GM12873 (cell line): ENCODE data around the gene DYNC2H1.

Experiments used
- CTCF ChIP-seq: IDR thresholded peaks from 2 replicates; pipeline ENCODE4 v1.5.1; 2012; ENCODE audit warnings: low read depth, mild to moderate bottlenecking, moderate library complexity, low read length, control low read depth; ENCODE audit not compliant: insufficient read depth; ENCODE audit errors: missing control alignments

Gene DYNC2H1

GRCh38 chr11:103097279-103097678 is 11.9 kb upstream of the DYNC2H1 start:
- no peak for TF ChIP-seq CTCF

GRCh38 chr11:103109818-103110388 is 677 bp downstream of the DYNC2H1 start:
- TF ChIP-seq CTCF: no peak

GRCh38 chr11:103110391-103110790 is 1.2 kb downstream of the DYNC2H1 start:
- no peak for TF ChIP-seq CTCF

GRCh38 chr11:103111400-103111799 is 2.2 kb downstream of the DYNC2H1 start:
- TF ChIP-seq CTCF: no peak

GRCh38 chr11:103112364-103112763 is 3.1 kb downstream of the DYNC2H1 start:
- TF ChIP-seq CTCF: no peak

- TF ChIP-seq CTCF: no peak
Measured at GRCh38 chr11:103114836-103115235, 5.6 kb downstream of the DYNC2H1 start.

GRCh38 chr11:103125462-103125861 is 16.2 kb downstream of the DYNC2H1 start:
- no peak for TF ChIP-seq CTCF
